ENCODE measurements around the gene DNAI2. TPM values are rescaled to one million over a fixed set of nuclear protein-coding genes. Genes with fewer than 3 reads are reported as not detected.

Gene DNAI2
- polyA plus RNA-seq, 1 donor from 2014 or later, result not detected

- H3K79me2 ChIP-seq (replicated peaks; ENCODE audit: insufficient read depth, low read length), result no peaks in the 10 kb centered on the region
- H3K4me2 ChIP-seq (ENCODE audit: low read length), result no peak overlapping the region
- H3K9me2 ChIP-seq (ENCODE audit: insufficient read depth, low read length), result no peaks in the 10 kb centered on the region
- no peak overlapping the region for H3K9ac ChIP-seq (ENCODE audit: low read length)
- H3K36me3 ChIP-seq (ENCODE audit: insufficient read depth, low read length), result no peaks in the 10 kb centered on the region
- H3K4me3 ChIP-seq (ENCODE audit: low read length), result no peak overlapping the region
- peaks cover 27% of the 10 kb centered on the region for H3K27me3 ChIP-seq (ENCODE audit: insufficient read depth, low read depth, low read length)
- no peak overlapping the region for H2AFZ ChIP-seq (ENCODE audit: low read depth, low read length)
- no peak overlapping the region for H3K27ac ChIP-seq (ENCODE audit: low read length)
- TF ChIP-seq POLR2AphosphoS5 (IDR thresholded peaks at IDR 0.05), result no peak
- TF ChIP-seq EZH2 (IDR thresholded peaks at IDR 0.05; ENCODE audit: borderline replicate concordance, insufficient read depth, low read length, poor library complexity, severe bottlenecking), result no peak
- TF ChIP-seq CTCF (IDR thresholded peaks at IDR 0.05; ENCODE audit: poor library complexity, severe bottlenecking), result no peak
- no peak for TF ChIP-seq TAF1 (IDR thresholded peaks at IDR 0.05; ENCODE audit: low read depth)
- no peak for TF ChIP-seq REST (IDR thresholded peaks at IDR 0.05; ENCODE audit: borderline replicate concordance)
- TF ChIP-seq SMC3 (conservative IDR thresholded peaks at IDR 0.05; ENCODE audit: poor library complexity), result no peak
- TF ChIP-seq MXI1 (conservative IDR thresholded peaks at IDR 0.05; ENCODE audit: poor library complexity, severe bottlenecking), result no peak
- no peak for TF ChIP-seq RAD21 (conservative IDR thresholded peaks at IDR 0.05)
- no peak for TF ChIP-seq EP300 (conservative IDR thresholded peaks at IDR 0.05; ENCODE audit: poor library complexity, severe bottlenecking)
- H4K20me1 ChIP-seq (ENCODE audit: insufficient read depth), result no peaks in the 10 kb centered on the region
- no peaks in the 10 kb centered on the region for H3K9me3 ChIP-seq (ENCODE audit: low read length)
- H3F3A ChIP-seq (ENCODE audit: insufficient read depth, low read length, poor library complexity, severe bottlenecking), result no peaks in the 10 kb centered on the region
These were observed 76.5 kb downstream of the DNAI2 start for GRCh38 chr17:74350486-74350885.

- TF ChIP-seq MXI1 (conservative IDR thresholded peaks at IDR 0.05; ENCODE audit: poor library complexity, severe bottlenecking), result peak; percentile 66
- TF ChIP-seq CTCF (IDR thresholded peaks at IDR 0.05; ENCODE audit: poor library complexity, severe bottlenecking), result peak; percentile 71
- no peak for TF ChIP-seq TAF1 (IDR thresholded peaks at IDR 0.05; ENCODE audit: low read depth)
- Histone ChIP-seq H3K9me3 (ENCODE audit: low read length) (no peaks in the 10 kb centered on the region), H3K79me2 (replicated peaks; ENCODE audit: insufficient read depth, low read length) (no peaks in the 10 kb centered on the region), H2AFZ (ENCODE audit: low read depth, low read length) (no peak overlapping the region), H3K27ac (ENCODE audit: low read length) (no peak overlapping the region), H3K9me2 (ENCODE audit: insufficient read depth, low read length) (no peaks in the 10 kb centered on the region), H3K4me3 (ENCODE audit: low read length) (peak overlapping the region; percentile 59), H3K36me3 (ENCODE audit: insufficient read depth, low read length) (no peaks in the 10 kb centered on the region), H3K4me2 (ENCODE audit: low read length) (no peak overlapping the region), H3F3A (ENCODE audit: insufficient read depth, low read length, poor library complexity, severe bottlenecking) (no peaks in the 10 kb centered on the region), H3K27me3 (ENCODE audit: insufficient read depth, low read depth, low read length) (peaks cover 27% of the 10 kb centered on the region), H4K20me1 (ENCODE audit: insufficient read depth) (no peaks in the 10 kb centered on the region), H3K9ac (ENCODE audit: low read length) (peak overlapping the region; percentile 38)
These were observed 77.6 kb downstream of the DNAI2 start for GRCh38 chr17:74351552-74352210.

Measured in neural cell (in vitro differentiated cells).